ENCODE measurements around the gene KLF15. TPM values are rescaled to one million over a fixed set of nuclear protein-coding genes. Genes with fewer than 3 reads are reported as not detected.

KLF15 gene
- total and polyA plus RNA-seq, 2 of the 8 experiments (the other 6 are each of a cell fraction or from before 2014, with no cell fraction given) = 15.7 to 19.5 TPM

- H3K4me1 ChIP-seq (replicated peaks in 1 of 4; ENCODE audit: control insufficient read depth in 3 of 4, insufficient read depth in 4 of 4, low read length in 3 of 4) = peaks cover 0 to 18% (median 1%) of the 10 kb centered on the region in 4 experiments; a peak in 3 of 7 replicates
- peaks cover 1 to 21% (median 15%) of the 10 kb centered on the region in 4 experiments for H3K27me3 ChIP-seq (replicated peaks in 1 of 4; ENCODE audit: control insufficient read depth in 3 of 4, extremely low read depth in 1 of 4, insufficient read depth in 3 of 4, low read length in 3 of 4)
- no peak overlapping the region for H2BK5ac ChIP-seq (ENCODE audit: low read depth, low read length)
- ChIA-PET POLR2A (ENCODE audit: partially characterized antibody) (no interaction called here), CTCF (ENCODE audit: partially characterized antibody) (interaction anchor here (0.6 to 1.2 kb wide), 6 partner anchors 10 to 323 kb away, joined by 3 to 4 read pairs (median 3); no protein-coding TSS in a partner anchor)
- H3K4me3 ChIP-seq (ENCODE audit: extremely low read depth in 1 of 4, insufficient read depth in 2 of 4, low read depth in 3 of 4, low read length in 4 of 4) = no peak overlapping the region
- no peak overlapping the region for H3K4ac ChIP-seq (replicated peaks; ENCODE audit: insufficient read length, low read depth, low read length)
- H4K5ac ChIP-seq (ENCODE audit: insufficient read length, low read depth, low read length) = no peak overlapping the region
- H4K8ac ChIP-seq (ENCODE audit: extremely low read depth, insufficient read depth, low read length) = no peak overlapping the region
- no peak overlapping the region for H3K23ac ChIP-seq (ENCODE audit: insufficient read length)
- DNase-seq (ENCODE audit: low read depth in 1 of 2, low spot score in 2 of 2) (no peak), FAIRE-seq (no peak)
- H2BK120ac ChIP-seq (replicated peaks; ENCODE audit: low read depth, low read length) = no peak overlapping the region
- H2BK12ac ChIP-seq (ENCODE audit: low read depth, low read length) = no peak overlapping the region
- no peaks in the 10 kb centered on the region for H3K79me1 ChIP-seq (ENCODE audit: low read depth, low read length)
- no peak overlapping the region for H2AK5ac ChIP-seq (ENCODE audit: low read depth, low read length)
- H3K4me2 ChIP-seq (ENCODE audit: insufficient read depth in 1 of 2, low read depth in 2 of 2, low read length in 2 of 2) = no peak overlapping the region
- no peak overlapping the region for H3K27ac ChIP-seq (ENCODE audit: low read depth, low read length)
- H2BK20ac ChIP-seq (ENCODE audit: low read length) = no peak overlapping the region
- H4K20me1 ChIP-seq (replicated peaks in 1 of 2; ENCODE audit: control insufficient read depth in 1 of 2, insufficient read depth in 2 of 2, low read length in 2 of 2) = no peaks in the 10 kb centered on the region
- no peak overlapping the region for H2AFZ ChIP-seq (ENCODE audit: low read length)
- WGBS, 2 experiments (ENCODE audit: extremely low coverage in 1 of 2, insufficient coverage in 1 of 2, insufficient read length in 1 of 2, insufficient replicate concordance in 2 of 2, low coverage in 1 of 2, low lambda C conversion rate in 2 of 2, missing lambda C conversion rate in 1 of 2) = 93% methylated on average over 1 of the region's 1 CpG; no CpG with 5 or more reads in 1 of the 2 experiments
- no peaks in the 10 kb centered on the region for H3K36me3 ChIP-seq (ENCODE audit: control insufficient read depth in 2 of 4, insufficient read depth in 4 of 4, low read length in 3 of 4)
- no peak overlapping the region for H2BK15ac ChIP-seq (ENCODE audit: low read length)
- peaks cover 3% of the 10 kb centered on the region; the same call in 1 of the 2 replicates for H3K23me2 ChIP-seq (ENCODE audit: low read depth, low read length)
- H3K18ac ChIP-seq (ENCODE audit: extremely low read depth, low read length) = no peak overlapping the region
- H3K79me2 ChIP-seq (ENCODE audit: control insufficient read depth in 1 of 2, insufficient read depth in 2 of 2, low read length in 2 of 2) = no peaks in the 10 kb centered on the region
- no peak overlapping the region for H3K56ac ChIP-seq (replicated peaks; ENCODE audit: insufficient read length, low read depth, low read length)
- TF ChIP-seq HDAC2 (IDR thresholded peaks at IDR 0.05; ENCODE audit: borderline replicate concordance in 1 of 2, low read depth in 2 of 2, low read length in 2 of 2) = no peak
- TF ChIP-seq NRF1 (IDR thresholded peaks at IDR 0.05; ENCODE audit: low read depth, low read length) = no peak
- TF ChIP-seq SIN3A (conservative IDR thresholded peaks at IDR 0.05 in 1 of 2, IDR thresholded peaks at IDR 0.05 in 1 of 2; ENCODE audit: low read depth in 1 of 2, low read length in 2 of 2) = no peak
- TF ChIP-seq TAF1 (IDR thresholded peaks at IDR 0.05; ENCODE audit: low read depth, low read length) = no peak
- H4K91ac ChIP-seq (replicated peaks; ENCODE audit: insufficient read length, low read length) = no peak overlapping the region
- no peak overlapping the region for H3K9ac ChIP-seq (replicated peaks in 1 of 4; ENCODE audit: extremely low read depth in 1 of 4, low read depth in 3 of 4, low read length in 3 of 4)
- H3K14ac ChIP-seq (ENCODE audit: insufficient read length) = no peak overlapping the region
- H3K9me3 ChIP-seq (ENCODE audit: insufficient read depth in 2 of 2, low read depth in 1 of 2, low read length in 1 of 2) = no peaks in the 10 kb centered on the region
These were observed 42.1 kb upstream of the KLF15 start for GRCh38 chr3:126399351-126399735.

Measured in H1 (cell line).